ENCODE measurements around the gene TIE1.

DNA sequence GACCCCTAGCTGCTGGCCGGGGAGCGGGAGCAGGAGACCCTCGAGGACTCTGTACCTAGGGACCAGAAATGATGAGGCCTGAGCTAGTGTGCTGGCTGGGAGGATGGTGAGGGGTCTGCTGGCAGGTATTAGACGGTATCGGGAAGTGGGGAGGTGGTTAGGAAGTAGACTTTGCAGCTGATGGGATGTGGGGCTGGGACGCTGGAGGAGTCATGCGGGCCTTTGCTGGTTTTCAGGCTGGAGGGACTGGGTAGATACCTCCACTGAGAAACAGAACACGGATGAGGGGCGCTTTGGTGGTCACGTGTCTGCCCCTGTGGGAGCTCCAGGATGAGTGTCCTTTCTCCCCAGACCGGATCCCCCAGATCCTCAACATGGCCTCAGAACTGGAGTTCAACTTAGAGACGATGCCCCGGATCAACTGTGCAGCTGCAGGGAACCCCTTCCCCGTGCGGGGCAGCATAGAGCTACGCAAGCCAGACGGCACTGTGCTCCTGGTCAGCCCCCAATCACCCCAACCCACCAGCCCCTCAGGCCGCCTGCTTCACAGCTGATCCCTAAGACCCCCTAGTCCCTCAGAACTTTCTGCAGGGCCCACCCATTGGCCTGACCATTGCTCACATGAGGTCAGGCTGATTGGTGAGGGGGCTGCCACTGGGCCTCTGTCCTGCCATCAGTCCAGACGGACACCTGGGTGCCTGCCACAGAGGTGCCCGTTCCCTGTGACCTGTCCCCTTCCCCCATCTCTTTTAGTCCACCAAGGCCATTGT, 8.0 kb downstream of the TIE1 start:
- TF ChIP-seq, protein P1, sequence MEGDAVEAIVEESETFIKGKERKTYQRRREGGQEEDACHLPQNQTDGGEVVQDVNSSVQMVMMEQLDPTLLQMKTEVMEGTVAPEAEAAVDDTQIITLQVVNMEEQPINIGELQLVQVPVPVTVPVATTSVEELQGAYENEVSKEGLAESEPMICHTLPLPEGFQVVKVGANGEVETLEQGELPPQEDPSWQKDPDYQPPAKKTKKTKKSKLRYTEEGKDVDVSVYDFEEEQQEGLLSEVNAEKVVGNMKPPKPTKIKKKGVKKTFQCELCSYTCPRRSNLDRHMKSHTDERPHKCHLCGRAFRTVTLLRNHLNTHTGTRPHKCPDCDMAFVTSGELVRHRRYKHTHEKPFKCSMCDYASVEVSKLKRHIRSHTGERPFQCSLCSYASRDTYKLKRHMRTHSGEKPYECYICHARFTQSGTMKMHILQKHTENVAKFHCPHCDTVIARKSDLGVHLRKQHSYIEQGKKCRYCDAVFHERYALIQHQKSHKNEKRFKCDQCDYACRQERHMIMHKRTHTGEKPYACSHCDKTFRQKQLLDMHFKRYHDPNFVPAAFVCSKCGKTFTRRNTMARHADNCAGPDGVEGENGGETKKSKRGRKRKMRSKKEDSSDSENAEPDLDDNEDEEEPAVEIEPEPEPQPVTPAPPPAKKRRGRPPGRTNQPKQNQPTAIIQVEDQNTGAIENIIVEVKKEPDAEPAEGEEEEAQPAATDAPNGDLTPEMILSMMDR (IDR thresholded peaks at IDR 0.05) = no peak
- no peak for TF ChIP-seq POLR2A (IDR thresholded peaks at IDR 0.05)

Data from right lobe of liver (tissue), 4 donors.